ENCODE measurements around the gene SLC25A28. TPM values are rescaled to one million over a fixed set of nuclear protein-coding genes. Genes with fewer than 3 reads are reported as not detected.

SLC25A28 gene
- total RNA-seq, 1 experiment from 2014 or later = 24.2 TPM

DNA sequence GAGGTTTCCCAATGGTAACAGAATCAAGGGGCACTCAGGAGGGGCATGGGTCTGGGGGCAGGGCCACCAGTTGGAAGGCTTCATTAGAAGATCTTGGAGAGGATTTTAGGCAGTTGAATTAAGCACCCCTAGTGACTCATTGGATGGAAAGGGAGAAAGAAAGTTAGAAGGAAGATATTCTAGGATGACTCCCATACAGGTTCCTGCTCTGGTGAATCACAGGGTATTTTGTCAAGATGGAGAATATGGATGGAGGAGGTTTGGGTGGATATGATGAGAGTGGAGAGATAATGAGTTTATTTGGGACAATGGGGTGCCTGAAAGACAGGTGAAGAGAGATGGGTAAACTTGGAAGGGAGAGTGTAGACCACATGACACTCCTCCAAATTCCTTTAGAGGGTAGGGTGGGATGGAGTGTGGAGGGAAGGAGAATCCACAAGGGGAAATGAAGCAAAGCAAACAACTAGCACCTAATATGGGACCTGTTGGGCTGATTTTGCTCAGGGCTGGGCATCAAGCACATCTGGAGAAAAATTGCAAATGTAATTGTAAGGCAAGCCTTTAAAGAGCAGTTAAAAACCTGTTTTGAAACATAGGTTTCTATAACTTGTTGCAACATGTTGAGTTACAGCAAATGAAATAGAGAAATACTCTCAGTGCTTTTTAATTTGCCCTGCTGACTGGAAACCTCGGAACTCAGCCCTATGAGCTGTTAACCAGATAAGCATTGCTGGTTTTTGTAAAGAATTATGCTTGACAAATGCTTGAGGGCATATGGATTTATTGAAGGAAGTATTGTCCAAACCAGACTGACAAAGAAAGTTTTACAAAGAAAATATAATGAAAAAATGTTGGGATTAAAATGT, 36.2 kb upstream of the SLC25A28 start:
- DNase-seq = no peak
- no peaks in the 10 kb centered on the region for H3K4me1 Mint-ChIP-seq (ENCODE audit: low read depth, unreplicated experiment)
- TF ChIP-seq, protein P1, sequence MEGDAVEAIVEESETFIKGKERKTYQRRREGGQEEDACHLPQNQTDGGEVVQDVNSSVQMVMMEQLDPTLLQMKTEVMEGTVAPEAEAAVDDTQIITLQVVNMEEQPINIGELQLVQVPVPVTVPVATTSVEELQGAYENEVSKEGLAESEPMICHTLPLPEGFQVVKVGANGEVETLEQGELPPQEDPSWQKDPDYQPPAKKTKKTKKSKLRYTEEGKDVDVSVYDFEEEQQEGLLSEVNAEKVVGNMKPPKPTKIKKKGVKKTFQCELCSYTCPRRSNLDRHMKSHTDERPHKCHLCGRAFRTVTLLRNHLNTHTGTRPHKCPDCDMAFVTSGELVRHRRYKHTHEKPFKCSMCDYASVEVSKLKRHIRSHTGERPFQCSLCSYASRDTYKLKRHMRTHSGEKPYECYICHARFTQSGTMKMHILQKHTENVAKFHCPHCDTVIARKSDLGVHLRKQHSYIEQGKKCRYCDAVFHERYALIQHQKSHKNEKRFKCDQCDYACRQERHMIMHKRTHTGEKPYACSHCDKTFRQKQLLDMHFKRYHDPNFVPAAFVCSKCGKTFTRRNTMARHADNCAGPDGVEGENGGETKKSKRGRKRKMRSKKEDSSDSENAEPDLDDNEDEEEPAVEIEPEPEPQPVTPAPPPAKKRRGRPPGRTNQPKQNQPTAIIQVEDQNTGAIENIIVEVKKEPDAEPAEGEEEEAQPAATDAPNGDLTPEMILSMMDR (IDR thresholded peaks at IDR 0.05; ENCODE audit: unreplicated experiment) = no peak
- no peak overlapping the region for H3K27ac Mint-ChIP-seq (ENCODE audit: unreplicated experiment)
- peaks cover 30% of the 10 kb centered on the region for H3K27me3 Mint-ChIP-seq (ENCODE audit: unreplicated experiment)
- no TSS peak for BruUV-seq (replicated peaks)
- no peaks in the 10 kb centered on the region for H3K9me3 Mint-ChIP-seq (ENCODE audit: low read depth, unreplicated experiment)
- CTCF ChIA-PET = no interaction called here
- no peak overlapping the region for H3K4me3 Mint-ChIP-seq (ENCODE audit: low read depth, unreplicated experiment)
- intact Hi-C loops (cut with micrococcal nuclease; ENCODE audit: unreplicated experiment) = no loop called here
- peaks cover 20% of the 10 kb centered on the region for H3K36me3 Mint-ChIP-seq (ENCODE audit: insufficient read depth, unreplicated experiment)

DNA sequence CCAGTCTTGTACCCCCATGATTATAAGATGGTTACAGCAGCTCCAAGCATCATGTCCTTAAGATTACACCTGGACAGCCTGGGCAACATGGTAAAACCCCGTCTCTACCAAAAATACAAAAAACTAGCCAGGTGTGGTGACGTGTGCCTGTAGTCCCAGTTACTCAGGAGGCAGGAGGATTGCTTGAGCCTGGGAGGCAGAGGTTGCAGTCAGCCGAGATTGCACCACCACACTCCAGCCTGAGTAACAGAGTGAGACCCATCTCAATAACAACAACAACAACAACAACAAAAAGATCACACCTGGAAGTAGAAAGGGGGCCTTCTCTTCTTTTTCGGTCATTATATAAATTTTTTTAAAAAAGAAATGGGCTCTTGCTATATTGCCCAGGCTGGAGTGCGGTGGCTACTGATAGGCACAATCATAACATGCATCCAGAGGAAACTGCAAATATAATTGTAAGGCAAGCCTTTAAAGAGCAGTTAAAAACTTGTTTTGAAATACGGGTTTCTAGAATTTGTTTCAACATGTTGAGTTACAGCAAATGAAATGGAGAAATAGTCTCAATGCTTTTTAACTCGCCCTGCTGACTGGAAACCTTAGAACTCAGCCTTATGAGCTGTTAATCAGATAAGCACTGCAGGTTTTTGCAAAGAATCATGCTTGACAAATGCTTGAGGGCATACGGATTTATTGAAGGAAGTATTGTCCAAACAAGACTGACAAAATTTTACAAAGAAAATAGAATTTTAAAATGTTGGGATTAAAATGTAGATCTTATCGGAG, 34.3 kb upstream of the SLC25A28 start:
- TF ChIP-seq, protein P1 (IDR thresholded peaks at IDR 0.05; ENCODE audit: unreplicated experiment) = no peak
- Mint-ChIP-seq H3K9me3 (ENCODE audit: low read depth, unreplicated experiment) (no peaks in the 10 kb centered on the region), H3K4me1 (ENCODE audit: low read depth, unreplicated experiment) (no peaks in the 10 kb centered on the region), H3K4me3 (ENCODE audit: low read depth, unreplicated experiment) (no peak overlapping the region), H3K36me3 (ENCODE audit: insufficient read depth, unreplicated experiment) (peaks cover 15% of the 10 kb centered on the region), H3K27me3 (ENCODE audit: unreplicated experiment) (peaks cover 39% of the 10 kb centered on the region), H3K27ac (ENCODE audit: unreplicated experiment) (no peak overlapping the region)
- DNase-seq = no peak
- intact Hi-C loops (cut with micrococcal nuclease; ENCODE audit: unreplicated experiment) = no loop called here
- no TSS peak for BruUV-seq (replicated peaks)
- CTCF ChIA-PET = no interaction called here

GRCh38 chr10:99652800-99653390, 32.7 kb upstream of the SLC25A28 start:
- H3K27me3 Mint-ChIP-seq (ENCODE audit: unreplicated experiment) = peaks cover 47% of the 10 kb centered on the region
- intact Hi-C loops (cut with micrococcal nuclease; ENCODE audit: unreplicated experiment) = no loop called here
- no peak overlapping the region for H3K27ac Mint-ChIP-seq (ENCODE audit: unreplicated experiment)
- TF ChIP-seq, protein P1 (IDR thresholded peaks at IDR 0.05; ENCODE audit: unreplicated experiment) = no peak
- BruUV-seq (replicated peaks) = no TSS peak
- no peaks in the 10 kb centered on the region for H3K4me1 Mint-ChIP-seq (ENCODE audit: low read depth, unreplicated experiment)
- CTCF ChIA-PET = no interaction called here
- DNase-seq = no peak
- no peaks in the 10 kb centered on the region for H3K9me3 Mint-ChIP-seq (ENCODE audit: low read depth, unreplicated experiment)
- no peak overlapping the region for H3K4me3 Mint-ChIP-seq (ENCODE audit: low read depth, unreplicated experiment)
- H3K36me3 Mint-ChIP-seq (ENCODE audit: insufficient read depth, unreplicated experiment) = no peaks in the 10 kb centered on the region

- CTCF ChIA-PET = no interaction called here
- TF ChIP-seq, protein P1 (IDR thresholded peaks at IDR 0.05; ENCODE audit: unreplicated experiment) = no peak
- Mint-ChIP-seq H3K27ac (ENCODE audit: unreplicated experiment) (no peak overlapping the region), H3K4me1 (ENCODE audit: low read depth, unreplicated experiment) (no peaks in the 10 kb centered on the region), H3K36me3 (ENCODE audit: insufficient read depth, unreplicated experiment) (no peaks in the 10 kb centered on the region), H3K4me3 (ENCODE audit: low read depth, unreplicated experiment) (no peak overlapping the region), H3K27me3 (ENCODE audit: unreplicated experiment) (peaks cover 52% of the 10 kb centered on the region), H3K9me3 (ENCODE audit: low read depth, unreplicated experiment) (peaks cover 3% of the 10 kb centered on the region)
- intact Hi-C loops (cut with micrococcal nuclease; ENCODE audit: unreplicated experiment) = no loop called here
- no peak for DNase-seq
- BruUV-seq (replicated peaks) = no TSS peak
Observed at GRCh38 chr10:99648717-99649116, 28.5 kb upstream of the SLC25A28 start.
